Spleen (tissue), 11 donors: ENCODE data around the gene TSC22D2. TPM values are rescaled to one million over a fixed set of nuclear protein-coding genes. Genes with fewer than 3 reads are reported as not detected.

Experiments used
- DNase-seq: peaks from one replicate; pipeline ENCODE4 v3.0.0-alpha.2; 2020
- H3K27ac ChIP-seq, 8 donors: fragments of 200-600 bp; sonication (generic) in 7 of 8; 1 replicate in 4 of 8; 2 replicates in 4 of 8; pipeline versions ENCODE4 v1.5.0 to v1.8.0; 2016 to 2021; ENCODE audit warnings: inconsistent platforms in 4 of 8, mild to moderate bottlenecking in 4 of 8, moderate library complexity in 1 of 8
- H3K27me3 ChIP-seq, 7 donors: fragments of 200-600 bp; sonication (generic) in 6 of 7; replicated peaks in 1 of 7; 1 replicate in 4 of 7; 2 replicates in 3 of 7; pipeline versions ENCODE4 v1.5.0 to v1.8.0; 2016 to 2021; ENCODE audit warnings: inconsistent platforms in 3 of 7, mild to moderate bottlenecking in 1 of 7
- H3K36me3 ChIP-seq, 6 donors: fragments of 200-600 bp; sonication (generic) in 5 of 6; 1 replicate in 4 of 6; 2 replicates in 2 of 6; pipeline versions ENCODE4 v1.5.0 to v1.8.0; 2016 to 2021; ENCODE audit warnings: inconsistent platforms in 2 of 6
- H3K4me1 ChIP-seq, 6 donors: fragments of 200-600 bp; sonication (generic) in 5 of 6; 1 replicate in 3 of 6; 2 replicates in 3 of 6; pipeline versions ENCODE4 v1.5.0 to v1.8.0; 2016 to 2021; ENCODE audit warnings: inconsistent platforms in 3 of 6
- H3K4me3 ChIP-seq, 8 donors: fragments of 200-600 bp; sonication (generic) in 7 of 8; 1 replicate in 4 of 8; 2 replicates in 4 of 8; pipeline versions ENCODE4 v1.5.0 to v1.8.0; 2016 to 2021; ENCODE audit warnings: inconsistent platforms in 4 of 8, mild to moderate bottlenecking in 4 of 8, moderate library complexity in 2 of 8
- H3K9me3 ChIP-seq, 8 donors: fragments of 200-600 bp; sonication (generic) in 7 of 8; 1 replicate in 4 of 8; 2 replicates in 4 of 8; pipeline versions ENCODE4 v1.5.0 to v1.8.0; 2016 to 2021; ENCODE audit warnings: inconsistent platforms in 4 of 8
- CTCF ChIP-seq, 11 experiments: fragments of 200-600 bp in 7 of 11; fragments of 450-650 bp in 4 of 11; sonication (generic) in 4 of 11; IDR thresholded peaks in 8 of 11; conservative IDR thresholded peaks in 3 of 11; 1 replicate in 7 of 11; 2 replicates in 4 of 11; pipeline versions ENCODE4 v1.4.0 to v1.8.0; 2016 to 2021; ENCODE audit warnings: antibody characterized with exemption in 11 of 11, inconsistent platforms in 4 of 11, mild to moderate bottlenecking in 1 of 11
- POLR2A ChIP-seq, 3 donors: fragments of 450-650 bp; IDR thresholded peaks; one replicate each; pipeline ENCODE4 v1.5.1; 2017; ENCODE audit warnings: antibody characterized with exemption in 3 of 3, mild to moderate bottlenecking in 1 of 3
- POLR2AphosphoS5 ChIP-seq, 3 donors: sonication (generic); formaldehyde crosslinking; IDR thresholded peaks; one replicate each; pipeline ENCODE4 v1.5.1; 2017; ENCODE audit warnings: antibody characterized with exemption in 3 of 3
- WGBS, 5 donors: extraction: QIAGEN DNeasy Blood & Tissue Kit in 3 of 5; methylation state at CpG; one replicate each; pipeline versions ENCODE4 v1.1.5 to v1.1.7; 2013 to 2018; 5-methylcytosine and 5-hydroxymethylcytosine counted together
- intact Hi-C: fragments of 100-400 bp; cut with DNase I; formaldehyde crosslinking; loops from one replicate; pipeline ENCODE4 v1.15.0; 2023; ENCODE audit warnings: low total_unique reads
- polyA plus RNA-seq, 3 donors: library from polyadenylated mRNA; stranded (reverse); fragments of 200-250 nt; gene quantifications; one replicate each; pipeline ENCODE4 v1.2.1, GENCODE V29; 2013
- total RNA-seq, 7 donors: library from RNA; depleted of rRNA in 3 of 7; stranded (reverse); fragments of >200 nt in 3 of 7; fragmentation: NEBNext Ultra II Directional in 4 of 7; extraction: Animal tissue kit (Norgen Biotek cat#: 25700) in 4 of 7; gene quantifications; one replicate each; pipeline versions ENCODE4 v1.1.0 to v1.2.1, GENCODE V29; 2016 to 2021
- donor health status: healthy with polysubstance abuse.
- donor health status: DM: no; HTN: no; CAD: no; lungs with moderate emphysema.
- donor health status: DM: no; HTN: no; CAD: no.
- donor health status: Bipolar disorder and iron deficiency.
- donor health status: healthy.
- donor health status: DM: no; HTN: no; CAD: no.
- donor health status: DM: yes; HTN: yes; CAD: no.

Gene TSC22D2
- total and polyA plus RNA-seq, 10 donors = 8.4 to 34.8 (median 26.2) TPM

DNA sequence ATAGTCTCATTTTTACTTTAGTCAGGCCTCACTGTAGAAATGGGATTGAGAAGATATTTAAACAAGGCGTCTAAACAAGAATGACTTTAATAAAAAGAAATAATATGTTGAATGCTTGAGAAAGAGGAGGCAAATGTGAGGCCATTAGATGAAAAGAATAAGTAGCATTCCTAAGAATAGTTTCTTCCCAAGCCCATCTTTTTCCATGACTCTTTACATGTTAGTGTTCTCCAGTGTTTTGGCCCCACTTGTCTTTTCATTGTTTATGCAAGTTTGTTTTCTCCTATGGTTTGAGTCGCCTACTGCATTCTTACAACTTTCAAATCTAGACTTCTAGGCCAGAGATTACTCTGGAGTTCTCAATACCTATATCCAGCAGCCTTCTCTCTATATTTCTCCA lies 39.0 kb downstream of the TSC22D2 start:
- no peak overlapping the region for H3K4me3 ChIP-seq
- H3K27ac ChIP-seq = no peak overlapping the region
- TF ChIP-seq POLR2A (IDR thresholded peaks at IDR 0.05) = no peak
- no peak for TF ChIP-seq POLR2AphosphoS5 (IDR thresholded peaks at IDR 0.05)
- TF ChIP-seq CTCF (IDR thresholded peaks at IDR 0.05 in 8 of 11, conservative IDR thresholded peaks at IDR 0.05 in 3 of 11) = no peak
- WGBS, 5 donors = 93 to 99% (median 96%) methylated on average over 2 of the region's 2 CpGs
- intact Hi-C loops = no loop called here
- H3K4me1 ChIP-seq = peaks cover 0 to 56% (median 26%) of the 10 kb centered on the region in 6 donors
- no peaks in the 10 kb centered on the region for H3K27me3 ChIP-seq
- peaks cover 0 to 15% (median 0%) of the 10 kb centered on the region in 6 donors for H3K36me3 ChIP-seq
- no peak for DNase-seq
- no peaks in the 10 kb centered on the region for H3K9me3 ChIP-seq

DNA sequence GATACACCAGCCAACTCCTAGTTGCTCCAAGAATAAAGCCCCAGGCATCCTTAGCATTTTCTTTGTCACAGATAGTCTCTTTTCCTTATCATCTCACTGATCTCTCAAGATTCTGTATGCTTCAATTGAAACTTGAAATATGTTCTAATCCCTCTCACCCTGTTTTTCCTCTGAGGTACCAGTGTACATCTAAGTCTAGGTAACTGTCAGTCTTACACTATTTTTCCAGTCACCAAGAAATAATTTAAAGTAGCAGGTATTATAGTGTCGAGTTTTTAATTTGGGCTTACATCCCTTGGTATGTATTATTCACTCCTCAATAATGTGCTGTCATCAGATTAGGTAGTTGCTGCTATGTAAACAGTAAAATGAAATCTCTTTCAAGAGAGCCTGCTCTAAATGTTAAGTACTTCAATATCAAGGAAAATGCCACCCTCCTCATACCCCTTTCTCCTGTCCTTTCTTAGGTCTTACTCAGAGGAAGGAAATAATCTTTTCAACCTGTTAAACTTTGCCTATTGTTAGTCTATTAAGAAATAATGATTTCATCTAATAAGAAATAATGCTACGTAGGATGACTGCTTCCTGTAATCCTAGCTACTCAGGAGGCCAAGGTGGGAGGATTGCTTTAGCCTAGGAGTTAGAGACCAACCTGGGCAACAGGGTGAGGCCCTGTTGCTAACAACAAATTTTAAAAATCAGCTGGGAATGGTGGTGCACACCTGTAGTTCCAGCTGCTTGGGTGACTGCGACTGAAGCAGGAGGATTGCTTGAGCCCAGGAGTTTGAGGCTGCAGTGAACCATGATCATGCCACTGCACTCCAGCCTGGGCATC lies 39.8 kb downstream of the TSC22D2 start:
- DNase-seq = no peak
- TF ChIP-seq CTCF (IDR thresholded peaks at IDR 0.05 in 8 of 11, conservative IDR thresholded peaks at IDR 0.05 in 3 of 11) (no peak), POLR2A (IDR thresholded peaks at IDR 0.05) (no peak), POLR2AphosphoS5 (IDR thresholded peaks at IDR 0.05) (no peak)
- WGBS, 5 donors = 81 to 89% (median 83%) methylated on average over 3 of the region's 3 CpGs
- H3K27ac ChIP-seq = no peak overlapping the region
- peaks cover 0 to 62% (median 26%) of the 10 kb centered on the region in 6 donors for H3K4me1 ChIP-seq
- no peaks in the 10 kb centered on the region for H3K9me3 ChIP-seq
- H3K36me3 ChIP-seq = peaks cover 0 to 12% (median 0%) of the 10 kb centered on the region in 6 donors
- no peaks in the 10 kb centered on the region for H3K27me3 ChIP-seq
- H3K4me3 ChIP-seq = no peak overlapping the region
- intact Hi-C loops = no loop called here

DNA sequence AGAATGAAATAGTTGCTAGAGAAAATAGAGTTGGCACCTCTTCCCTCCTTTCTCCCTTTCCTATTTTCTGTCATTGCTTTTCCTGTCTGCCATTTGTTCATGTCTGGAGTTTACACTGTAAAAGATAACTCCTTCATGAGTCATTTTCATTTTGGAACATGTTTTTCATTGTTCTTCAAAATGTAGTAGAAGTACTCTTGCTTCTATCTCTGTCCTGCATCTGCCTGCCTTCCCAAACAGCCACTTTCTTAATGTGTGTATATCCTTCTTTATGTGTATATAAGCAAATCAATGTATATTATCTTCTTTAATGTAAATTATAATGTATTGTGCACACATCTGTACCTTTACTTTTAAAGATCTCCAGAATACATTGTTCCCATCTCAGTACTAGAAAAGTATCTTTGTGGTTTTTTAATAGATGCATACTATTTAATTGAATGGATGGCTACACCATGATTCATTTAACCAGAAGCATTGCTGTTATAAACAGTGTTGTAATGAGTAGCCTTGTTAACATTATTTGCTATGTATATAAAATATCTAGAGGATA lies 41.1 kb downstream of the TSC22D2 start:
- Histone ChIP-seq H3K36me3 (peaks cover 0 to 2% (median 0%) of the 10 kb centered on the region in 6 donors), H3K4me3 (no peak overlapping the region), H3K27ac (no peak overlapping the region), H3K4me1 (peaks cover 0 to 62% (median 26%) of the 10 kb centered on the region in 6 donors), H3K9me3 (no peaks in the 10 kb centered on the region), H3K27me3 (no peaks in the 10 kb centered on the region)
- DNase-seq = no peak
- TF ChIP-seq POLR2A (IDR thresholded peaks at IDR 0.05) (no peak), CTCF (IDR thresholded peaks at IDR 0.05 in 8 of 11, conservative IDR thresholded peaks at IDR 0.05 in 3 of 11) (no peak), POLR2AphosphoS5 (IDR thresholded peaks at IDR 0.05) (no peak)
- intact Hi-C loops = no loop called here

DNA sequence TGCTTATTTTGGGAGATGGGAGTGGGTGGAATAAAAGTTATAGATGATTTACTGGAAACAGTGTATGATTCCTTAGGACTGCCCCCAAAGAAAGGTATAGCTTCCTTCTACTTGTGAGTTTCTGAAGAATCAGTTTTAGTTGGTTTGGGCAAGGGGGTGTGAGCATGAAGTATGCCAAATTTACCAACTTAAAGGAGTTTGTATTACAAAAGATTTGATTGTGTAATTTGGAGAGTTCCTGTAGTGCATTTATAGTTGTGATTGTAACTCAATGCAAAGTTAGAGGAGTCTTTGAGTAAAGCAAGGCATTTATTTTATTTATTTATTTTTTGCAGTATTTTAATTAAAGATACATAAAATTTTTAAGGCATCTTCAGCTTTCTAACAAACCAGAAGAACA lies 42.8 kb downstream of the TSC22D2 start:
- Histone ChIP-seq H3K27ac (no peak overlapping the region), H3K27me3 (no peaks in the 10 kb centered on the region), H3K36me3 (no peaks in the 10 kb centered on the region), H3K9me3 (no peaks in the 10 kb centered on the region), H3K4me3 (no peak overlapping the region), H3K4me1 (peaks cover 0 to 62% (median 26%) of the 10 kb centered on the region in 6 donors)
- no peak for TF ChIP-seq POLR2AphosphoS5 (IDR thresholded peaks at IDR 0.05)
- TF ChIP-seq CTCF (IDR thresholded peaks at IDR 0.05 in 8 of 11, conservative IDR thresholded peaks at IDR 0.05 in 3 of 11) = no peak
- no peak for TF ChIP-seq POLR2A (IDR thresholded peaks at IDR 0.05)
- DNase-seq = no peak
- intact Hi-C loops = no loop called here
